ENCODE data around the gene IFT122.

Gene IFT122

DNA sequence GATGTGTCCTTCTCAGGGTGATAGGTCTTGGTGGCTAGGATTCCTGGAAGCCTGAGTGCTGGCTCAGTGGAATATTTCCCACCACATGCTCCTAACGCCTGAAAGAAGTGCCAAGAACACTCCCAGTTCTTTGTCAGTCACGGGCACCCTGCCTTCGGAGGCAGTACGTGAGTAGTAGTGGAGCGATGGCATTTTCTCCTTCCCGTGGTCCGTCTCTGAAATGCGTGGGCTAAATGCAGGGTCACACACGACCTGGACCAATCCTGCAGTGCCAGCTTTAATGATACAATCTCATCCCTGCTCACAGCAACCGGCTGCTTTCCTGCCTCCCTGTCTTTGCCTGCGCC, 117.5 kb downstream of the IFT122 start:
- DNase-seq (ENCODE audit: low read depth): no peak

DNA sequence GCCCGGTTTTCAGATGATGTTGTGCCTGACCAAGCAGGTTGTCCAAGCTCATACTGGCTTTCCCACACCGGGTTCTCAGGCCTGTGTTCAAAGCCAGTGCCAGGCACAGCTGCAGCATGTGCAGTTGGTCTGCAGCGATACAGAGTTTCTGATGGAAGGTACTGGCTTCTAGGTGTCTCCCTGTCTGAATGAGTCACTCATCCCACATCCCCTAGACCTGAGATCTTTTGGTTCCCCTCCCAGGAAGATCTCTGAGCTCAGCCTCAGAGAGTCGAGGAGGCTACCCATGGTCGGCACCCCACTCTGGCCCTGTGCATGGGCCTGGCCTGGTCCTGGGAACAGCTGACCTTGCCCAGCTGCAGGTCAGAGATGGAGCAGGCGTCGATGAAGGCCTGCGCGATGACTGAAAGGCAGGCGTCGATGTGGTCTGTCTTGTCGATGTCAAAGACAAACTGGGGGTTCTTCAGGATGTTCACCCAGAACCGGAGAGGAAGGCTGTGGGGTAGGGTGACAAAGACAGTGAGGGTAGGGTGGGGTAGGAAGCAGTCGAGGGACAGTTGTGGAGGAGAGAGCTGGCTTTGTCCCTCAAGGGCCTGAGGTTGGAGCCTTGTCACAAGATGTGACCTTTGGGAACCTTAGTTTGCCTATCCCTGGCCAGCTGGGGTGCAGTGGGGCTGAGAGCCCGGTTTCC, 118.2 kb downstream of the IFT122 start:
- DNase-seq (ENCODE audit: low read depth): no peak

DNA sequence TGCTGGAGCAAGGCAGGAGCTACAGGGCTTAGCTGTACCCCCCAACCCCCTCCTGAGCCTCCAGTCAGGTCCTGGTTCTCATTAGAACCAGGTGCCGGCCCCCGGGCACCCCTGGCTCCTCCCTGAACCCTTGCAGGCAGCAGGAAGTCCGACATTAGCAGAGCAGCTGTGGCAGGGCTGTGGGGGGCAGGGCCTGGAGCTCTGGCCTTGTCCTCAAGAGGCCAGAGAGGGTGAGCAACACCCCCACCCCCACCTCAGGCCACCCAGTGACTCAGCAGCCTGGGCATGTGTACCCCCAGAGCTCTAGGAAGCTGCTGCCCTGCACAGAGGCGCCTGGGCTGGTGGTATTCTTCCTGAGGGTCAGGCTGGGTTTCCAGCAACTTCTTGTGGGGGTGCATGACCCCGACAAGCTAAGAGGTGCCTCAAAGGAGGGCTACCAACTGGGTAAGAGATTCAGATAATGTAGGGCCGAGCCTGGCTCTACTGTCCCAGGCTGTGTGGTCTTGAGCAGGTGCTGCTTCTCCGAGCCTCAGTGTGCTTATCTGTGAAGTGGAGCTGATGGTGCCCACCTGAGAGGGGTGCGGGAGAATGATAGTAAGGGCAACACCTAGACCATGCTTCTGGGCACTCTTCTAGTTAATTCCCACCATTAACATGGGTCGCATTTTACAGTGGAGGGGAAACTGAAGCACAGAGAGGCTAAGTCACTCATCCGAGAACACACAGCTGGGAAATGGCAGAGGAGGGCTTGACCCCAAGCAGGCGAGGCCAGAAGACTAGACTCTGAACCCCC, 118.9 kb downstream of the IFT122 start:
- DNase-seq (ENCODE audit: low read depth): no peak

DNA sequence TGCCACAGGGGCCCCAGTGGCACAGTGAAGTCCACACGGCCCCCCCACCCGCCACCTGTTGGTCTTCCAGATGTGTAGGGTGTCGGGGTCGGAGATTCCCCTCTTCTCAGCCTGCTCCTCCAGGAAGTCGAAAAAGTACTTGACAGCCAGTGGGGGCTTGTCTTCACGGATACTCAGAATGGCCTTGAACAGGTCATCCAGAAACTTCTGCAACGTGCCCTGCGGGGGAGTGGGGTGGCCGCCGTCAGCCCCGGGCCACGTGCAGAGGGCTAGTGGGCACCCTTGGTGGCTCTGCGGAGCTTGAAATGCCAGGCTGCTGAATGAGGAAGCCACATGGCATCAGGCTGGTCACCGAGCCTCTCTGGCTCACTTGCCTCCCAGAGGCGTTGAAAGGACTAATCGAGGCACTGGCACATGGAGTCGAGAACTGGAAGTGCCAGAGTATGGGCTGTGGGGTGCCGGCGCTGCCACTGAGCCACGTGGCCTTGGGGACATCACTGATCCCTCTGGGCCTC, 119.6 kb downstream of the IFT122 start:
- no peak for DNase-seq (ENCODE audit: low read depth)

DNA sequence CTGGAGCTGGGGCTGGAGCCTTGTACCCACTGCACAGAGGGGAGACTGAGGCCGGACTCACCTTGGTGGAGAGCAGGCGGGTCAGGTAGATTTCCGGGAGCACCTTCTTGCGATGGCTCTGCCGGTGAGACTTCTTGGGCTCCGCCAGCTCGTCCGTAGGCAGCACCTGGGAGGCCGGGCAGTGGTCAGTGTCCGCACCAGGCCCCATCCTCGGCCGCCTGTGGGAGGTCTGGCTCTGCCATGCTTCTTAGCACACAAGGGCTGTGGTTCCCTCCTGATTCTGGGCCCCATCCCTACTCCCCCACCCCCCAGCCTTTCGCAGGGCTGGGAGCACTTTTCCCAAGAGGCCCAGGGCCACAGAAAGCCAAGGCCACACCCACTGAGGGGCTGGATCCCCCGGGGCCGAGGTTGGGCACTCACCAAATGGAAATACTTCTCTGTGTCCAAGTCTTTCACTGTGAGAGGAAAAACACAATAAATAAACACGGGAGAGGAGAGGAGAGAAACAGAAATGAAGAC, 120.3 kb downstream of the IFT122 start:
- no peak for DNase-seq (ENCODE audit: low read depth)

DNA sequence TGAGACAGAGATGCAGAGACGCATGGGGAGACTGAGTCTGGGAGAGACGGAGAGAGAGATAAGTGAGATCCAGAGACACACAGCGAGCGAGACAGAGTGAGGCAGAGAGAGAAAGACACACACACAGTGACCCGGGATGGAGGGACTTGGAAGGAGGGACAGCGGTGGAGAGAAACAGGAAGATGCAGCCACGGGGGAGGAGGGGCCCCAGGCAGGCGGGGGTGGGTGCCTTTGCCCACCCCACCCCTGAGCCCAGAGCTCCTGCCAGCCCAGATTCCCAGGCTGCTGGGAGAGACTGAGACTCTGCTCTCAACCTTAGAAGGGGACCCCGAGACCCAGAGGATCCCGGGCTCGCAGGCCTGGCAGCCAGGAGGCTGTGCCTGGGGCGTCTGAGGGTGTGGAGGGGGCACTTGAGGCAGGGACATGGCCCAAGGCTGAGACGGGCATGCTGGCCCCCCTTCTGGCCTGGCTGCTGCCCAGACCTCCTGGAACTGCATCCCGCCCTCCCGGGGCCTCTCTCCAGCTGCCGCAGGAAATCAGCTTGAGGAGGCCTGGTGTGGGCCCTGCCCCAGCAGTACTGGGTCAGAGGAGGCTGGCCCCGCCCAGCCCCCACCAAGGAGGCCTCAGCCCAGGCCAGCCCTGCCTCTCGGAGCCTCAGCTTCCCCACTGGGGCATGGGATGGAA, 121.0 kb downstream of the IFT122 start:
- no peak for DNase-seq (ENCODE audit: low read depth)

DNA sequence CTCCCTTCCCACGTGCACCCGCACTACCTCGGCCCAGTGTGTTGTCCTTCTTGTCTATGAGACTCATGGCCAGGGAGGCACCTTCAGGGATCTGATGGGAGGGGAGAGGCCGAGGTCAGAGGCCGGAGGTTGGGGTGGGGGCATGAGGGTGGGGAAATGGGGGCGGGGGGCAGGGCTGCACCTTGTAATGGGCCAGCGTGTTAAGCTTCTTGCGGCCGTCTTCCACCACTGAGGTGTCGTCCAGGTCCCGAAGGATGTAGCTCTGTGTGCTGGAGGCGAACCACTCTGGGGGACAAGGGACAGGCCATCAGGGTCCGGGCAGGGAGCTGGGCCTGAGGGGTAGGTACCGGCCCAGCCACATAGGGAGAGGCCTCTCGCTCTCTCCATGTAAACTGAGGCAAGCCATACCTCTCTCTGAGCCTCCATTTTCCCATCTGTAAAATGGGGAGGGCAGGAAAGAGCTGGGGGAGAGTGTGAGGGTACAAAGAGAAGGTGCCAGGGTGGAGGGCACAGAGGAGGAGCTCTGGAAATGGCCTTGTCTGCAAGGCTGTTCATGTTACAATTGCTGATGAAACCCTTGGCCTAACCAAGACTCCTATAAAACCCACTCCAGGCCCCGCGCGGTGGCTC, 121.7 kb downstream of the IFT122 start:
- DNase-seq (ENCODE audit: low read depth): no peak

DNA sequence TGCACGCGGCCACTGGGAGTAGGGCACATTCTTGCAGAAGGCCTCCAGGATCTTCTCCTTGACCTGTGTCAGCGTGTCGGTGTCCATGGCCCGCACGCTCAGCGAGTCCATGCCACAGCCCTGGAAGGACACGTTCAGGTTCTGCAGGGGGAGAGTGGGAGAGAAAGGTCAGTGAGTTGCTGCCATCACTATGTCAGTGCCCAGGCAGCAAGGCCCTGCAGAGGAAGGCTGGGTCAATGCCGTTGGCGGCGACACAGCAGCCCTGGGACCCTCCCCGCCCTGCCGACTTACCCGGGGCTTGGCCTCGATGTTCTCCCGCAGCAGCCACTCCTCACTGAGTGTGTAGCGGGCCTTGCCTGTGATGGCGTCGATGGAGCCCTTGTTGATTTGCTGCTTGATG, 122.8 kb downstream of the IFT122 start:
- DNase-seq (ENCODE audit: low read depth): no peak

DNA sequence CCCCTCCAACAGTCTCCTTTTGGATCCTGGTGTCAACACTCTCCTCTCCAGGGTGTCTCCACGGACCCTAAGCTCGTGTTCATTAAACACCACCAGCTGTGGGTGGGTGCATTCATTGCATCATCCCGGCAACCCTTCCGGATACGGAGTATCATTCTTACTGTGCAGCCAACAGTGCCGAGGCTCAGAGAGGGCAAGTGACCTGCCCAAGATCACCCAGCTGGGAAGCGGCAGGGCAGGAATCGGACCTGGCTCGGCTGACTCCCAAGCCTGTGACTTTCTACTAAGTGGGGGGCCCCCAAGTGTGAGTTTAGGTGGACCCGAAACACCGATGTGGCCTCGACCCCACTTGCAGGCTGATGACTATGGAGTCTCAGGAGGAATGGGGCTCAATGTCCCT, 123.3 kb downstream of the IFT122 start:
- no peak for DNase-seq (ENCODE audit: low read depth)

DNA sequence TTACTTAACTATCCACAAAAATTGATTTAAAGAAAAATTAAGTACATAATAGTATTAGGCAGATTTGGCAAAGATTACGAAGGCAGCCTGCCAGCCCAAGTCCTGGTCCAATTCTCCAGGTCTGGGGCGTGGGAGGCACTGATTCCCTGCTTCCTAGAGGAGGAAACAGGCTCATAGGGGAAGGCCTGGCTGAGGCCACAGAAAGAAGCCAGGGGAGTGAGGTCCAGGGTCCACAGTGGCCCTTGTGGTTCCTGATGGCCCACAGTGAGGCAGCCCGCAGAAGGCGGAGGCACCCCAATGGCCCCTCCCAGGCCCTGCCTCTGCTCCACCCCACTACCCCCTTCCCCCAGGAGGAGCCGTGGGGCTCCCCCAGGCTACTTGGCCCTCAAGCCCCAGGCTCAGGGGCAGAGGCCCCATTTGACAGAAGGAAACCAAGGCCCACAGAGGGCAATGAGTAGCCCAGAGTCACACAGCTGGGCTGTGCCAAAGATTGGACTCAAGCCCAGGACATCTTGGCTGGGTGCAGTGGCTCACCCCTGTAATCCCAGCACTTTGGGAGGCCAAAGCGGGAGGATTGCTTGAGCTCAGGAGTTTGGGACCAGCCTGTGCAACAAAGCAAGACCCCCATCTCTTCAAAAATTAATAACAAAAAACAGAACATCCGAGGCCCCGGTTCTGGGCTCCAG, 124.0 kb downstream of the IFT122 start:
- no peak for DNase-seq (ENCODE audit: low read depth)

DNA sequence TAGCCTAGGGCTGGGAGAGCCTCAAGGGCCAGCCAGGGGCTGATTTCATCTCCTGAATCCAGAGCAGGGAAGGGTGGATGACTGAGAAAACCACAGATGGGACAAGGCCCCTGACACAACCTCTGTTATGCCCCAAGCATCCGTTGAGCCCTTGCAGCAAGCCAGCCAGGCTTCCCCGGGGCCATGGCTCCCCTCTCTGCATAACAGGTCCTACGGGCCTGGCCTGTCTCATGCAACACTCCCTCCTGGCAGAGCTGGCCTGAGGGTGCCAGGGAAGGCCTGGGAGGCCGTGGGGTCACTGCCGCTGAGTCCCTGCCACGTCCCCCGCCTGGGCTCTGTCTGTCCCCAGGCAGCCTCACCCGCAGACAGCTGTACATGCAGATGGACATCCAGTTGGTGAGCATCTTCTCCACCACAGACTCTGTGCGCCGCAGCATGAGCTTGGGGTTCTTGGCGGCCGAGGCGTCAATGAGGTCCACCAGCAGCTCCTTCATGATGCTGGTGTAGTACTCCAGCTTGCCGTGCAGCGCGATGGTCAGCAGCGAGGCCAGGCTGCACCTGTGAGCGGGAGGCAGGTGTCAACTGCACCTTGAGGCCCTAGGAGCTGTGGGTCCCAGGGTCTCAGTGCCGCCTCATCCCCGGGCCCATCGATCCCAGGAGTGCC, 125.1 kb downstream of the IFT122 start:
- DNase-seq (ENCODE audit: low read depth): no peak

DNA sequence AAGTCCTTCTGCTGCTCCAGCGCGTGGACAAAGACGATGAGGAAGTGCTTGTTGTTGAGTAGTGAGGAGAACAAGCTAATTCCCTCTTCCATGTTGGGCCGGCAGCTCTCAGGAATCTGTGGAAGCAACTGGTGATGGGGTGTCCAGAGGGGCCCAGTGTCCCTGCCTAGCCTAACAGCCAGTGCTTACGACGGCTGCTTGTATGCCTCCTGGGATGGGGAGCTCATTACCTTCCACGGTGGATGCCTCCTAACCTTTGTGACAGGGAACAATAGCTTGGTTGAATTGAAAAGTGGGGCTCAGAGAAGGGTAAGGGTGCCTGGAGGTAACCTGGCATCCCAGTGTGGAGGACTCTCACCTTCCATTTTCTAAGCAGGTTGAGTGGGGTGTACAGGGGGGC, 125.9 kb downstream of the IFT122 start:
- no peak for DNase-seq (ENCODE audit: low read depth)

DNA sequence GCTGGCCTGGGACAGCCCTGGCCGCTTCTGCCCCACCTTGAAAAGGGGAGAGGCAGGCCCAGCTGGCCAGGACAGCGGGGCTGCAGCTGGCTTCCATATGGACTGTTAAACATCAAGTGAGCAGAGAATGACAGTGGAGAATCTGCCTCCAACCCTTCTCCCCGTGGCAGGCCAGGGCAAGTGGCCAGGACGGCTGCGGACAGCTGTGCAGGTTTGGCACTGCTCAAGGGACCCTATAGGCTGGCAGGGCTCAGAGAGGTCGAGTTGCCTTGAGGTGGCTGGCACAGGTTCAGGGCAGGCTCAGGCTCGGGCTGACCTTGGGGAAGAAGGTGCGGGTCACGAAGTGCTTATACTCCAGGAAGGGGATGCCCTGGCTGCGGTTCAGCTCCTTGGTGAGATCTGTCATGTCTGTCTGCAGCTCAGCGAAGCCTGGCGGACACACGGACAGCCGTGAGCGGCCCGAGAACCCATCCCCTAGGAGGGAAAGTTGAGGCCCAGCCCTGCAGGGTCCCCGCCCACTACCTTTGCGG, 127.2 kb downstream of the IFT122 start:
- no peak for DNase-seq (ENCODE audit: low read depth)

DNA sequence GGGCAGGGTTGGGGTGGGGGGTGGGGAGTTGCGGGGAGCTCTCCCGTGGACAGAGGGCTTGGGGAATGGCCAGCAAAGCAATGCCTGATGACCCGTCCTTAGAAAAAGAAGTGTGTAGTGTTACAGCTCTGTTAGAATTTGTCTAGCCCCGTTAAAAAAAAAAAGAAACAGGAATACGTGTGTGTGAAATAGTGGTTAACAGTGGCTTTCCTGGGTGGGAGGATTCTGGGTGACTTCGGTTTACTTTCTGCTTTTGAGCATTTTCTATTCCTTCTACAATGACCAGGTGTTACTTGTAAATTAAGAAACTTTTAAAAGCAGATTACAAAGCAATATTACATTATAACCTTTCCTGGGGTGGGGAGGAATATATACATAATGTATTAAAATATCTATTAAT, 127.9 kb downstream of the IFT122 start:
- DNase-seq (ENCODE audit: low read depth): no peak

DNA sequence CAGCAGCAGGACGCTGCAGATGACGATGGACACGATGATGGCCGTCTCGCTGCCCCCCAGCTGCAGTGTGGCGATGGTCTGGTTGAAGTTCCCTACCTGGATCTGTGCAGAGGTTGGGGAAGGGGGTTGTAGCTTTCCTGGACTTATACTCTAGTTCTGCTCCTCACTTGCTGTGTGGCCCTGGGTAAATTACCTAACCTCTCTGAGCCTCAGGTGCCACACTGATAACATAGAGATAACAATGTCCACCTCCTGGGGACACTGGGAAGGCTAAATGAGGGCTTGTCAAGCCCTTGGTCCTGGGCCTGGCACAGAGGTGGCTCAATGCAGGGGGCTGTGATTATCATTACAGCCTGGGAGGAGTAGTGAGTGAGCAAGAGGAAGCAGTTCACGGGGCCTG, 129.8 kb downstream of the IFT122 start:
- no peak for DNase-seq (ENCODE audit: low read depth)

Data from T-helper 22 cell (primary cell).